GM12864 (cell line): ENCODE data around the gene NDUFAF3.

ENCODE experiments used
- DNase-seq: peaks from one replicate; pipeline ENCODE4 v3.0.0-alpha.2; 2011; ENCODE audit warnings: low read depth
- H3K4me3 ChIP-seq: 2 replicates; pipeline ENCODE4 v1.5.1; 2011; ENCODE audit warnings: mild to moderate bottlenecking, low read depth, low read length, control low read depth
- TF ChIP-seq, protein P1 (sequence below): IDR thresholded peaks from 2 replicates; pipeline ENCODE4 v1.5.1; 2011; ENCODE audit warnings: low read depth, mild to moderate bottlenecking, moderate library complexity, low read length, control low read depth, inconsistent platforms; ENCODE audit errors: missing control alignments

NDUFAF3 gene

DNA sequence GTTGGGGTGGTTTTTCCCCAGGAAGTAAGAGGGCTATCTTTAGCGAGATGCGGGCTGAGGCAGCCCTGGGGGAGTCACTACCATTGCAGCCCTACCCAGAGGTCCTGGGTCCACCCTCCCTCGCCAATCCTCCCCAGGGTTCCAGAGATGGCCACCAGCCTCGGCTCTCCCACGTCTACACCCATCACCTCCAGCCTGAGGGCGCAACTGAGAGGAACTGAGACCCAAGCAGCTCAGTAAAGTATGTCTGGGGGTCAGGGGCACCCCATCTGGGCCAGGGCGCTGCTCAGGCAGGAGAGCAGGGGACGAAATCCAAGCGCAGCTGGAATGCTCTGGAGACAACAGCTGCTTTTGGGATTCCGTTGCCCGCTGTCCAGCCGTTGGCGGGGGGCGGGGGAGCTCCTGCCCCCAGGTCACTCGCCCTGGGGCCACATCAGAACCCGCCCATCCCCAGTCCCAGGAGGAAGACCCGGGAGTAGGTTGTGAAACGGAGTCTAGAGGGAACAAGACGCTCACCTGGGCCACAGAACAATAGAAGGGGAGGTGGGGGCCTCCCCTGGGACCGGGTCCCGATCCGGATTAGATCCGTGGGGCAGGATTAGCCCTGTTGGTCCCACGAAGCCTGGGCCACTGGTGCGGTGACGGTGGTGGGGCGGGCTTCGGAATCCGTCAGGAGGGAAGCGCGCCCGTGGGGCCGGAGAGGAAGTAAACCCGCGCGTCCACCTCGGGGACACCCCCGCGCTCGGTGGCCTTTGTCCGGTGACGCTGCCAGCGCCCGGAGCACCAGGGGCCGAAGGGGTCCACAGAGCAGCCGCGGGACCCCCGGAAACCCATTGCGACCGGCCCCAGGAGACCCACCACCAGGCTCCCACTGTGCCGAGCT, 1.4 kb upstream of the NDUFAF3 start:
- peak overlapping the region; percentile 79 for H3K4me3 ChIP-seq
- TF ChIP-seq, protein P1, sequence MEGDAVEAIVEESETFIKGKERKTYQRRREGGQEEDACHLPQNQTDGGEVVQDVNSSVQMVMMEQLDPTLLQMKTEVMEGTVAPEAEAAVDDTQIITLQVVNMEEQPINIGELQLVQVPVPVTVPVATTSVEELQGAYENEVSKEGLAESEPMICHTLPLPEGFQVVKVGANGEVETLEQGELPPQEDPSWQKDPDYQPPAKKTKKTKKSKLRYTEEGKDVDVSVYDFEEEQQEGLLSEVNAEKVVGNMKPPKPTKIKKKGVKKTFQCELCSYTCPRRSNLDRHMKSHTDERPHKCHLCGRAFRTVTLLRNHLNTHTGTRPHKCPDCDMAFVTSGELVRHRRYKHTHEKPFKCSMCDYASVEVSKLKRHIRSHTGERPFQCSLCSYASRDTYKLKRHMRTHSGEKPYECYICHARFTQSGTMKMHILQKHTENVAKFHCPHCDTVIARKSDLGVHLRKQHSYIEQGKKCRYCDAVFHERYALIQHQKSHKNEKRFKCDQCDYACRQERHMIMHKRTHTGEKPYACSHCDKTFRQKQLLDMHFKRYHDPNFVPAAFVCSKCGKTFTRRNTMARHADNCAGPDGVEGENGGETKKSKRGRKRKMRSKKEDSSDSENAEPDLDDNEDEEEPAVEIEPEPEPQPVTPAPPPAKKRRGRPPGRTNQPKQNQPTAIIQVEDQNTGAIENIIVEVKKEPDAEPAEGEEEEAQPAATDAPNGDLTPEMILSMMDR: no peak
- DNase-seq: no peak

DNA sequence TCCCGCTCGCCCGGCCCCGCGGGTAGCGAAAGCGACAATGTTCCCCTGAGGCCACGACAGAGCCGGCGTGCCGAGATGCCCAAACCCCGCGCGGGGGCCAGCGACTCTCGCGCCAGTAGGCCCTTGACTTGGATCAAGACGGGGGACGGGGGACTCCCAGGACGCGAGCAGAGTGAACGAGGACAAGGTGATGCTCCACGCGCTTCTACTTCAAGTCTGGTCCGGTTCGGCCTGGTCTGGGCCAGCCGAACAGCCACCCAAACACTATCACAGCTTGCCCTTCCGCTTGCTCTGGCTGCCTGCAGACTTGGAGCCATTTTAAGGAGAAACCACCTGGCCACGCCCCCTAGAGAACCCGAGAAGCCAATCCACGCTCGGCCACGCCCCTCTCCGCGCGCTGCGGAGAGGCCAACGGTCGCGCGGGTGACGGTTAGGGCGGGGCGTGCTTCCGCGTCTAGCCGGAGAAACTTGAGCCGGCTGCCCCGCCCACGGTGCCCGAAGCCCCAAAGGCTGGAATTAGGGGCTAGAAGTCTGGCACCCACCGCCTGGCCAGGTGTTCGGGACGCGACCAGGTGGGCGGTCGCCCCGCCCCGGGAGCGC, 608 bp upstream of the NDUFAF3 start:
- peak overlapping the region; percentile 79 for H3K4me3 ChIP-seq
- peak; percentile 95 for DNase-seq
- TF ChIP-seq, protein P1: no peak

DNA sequence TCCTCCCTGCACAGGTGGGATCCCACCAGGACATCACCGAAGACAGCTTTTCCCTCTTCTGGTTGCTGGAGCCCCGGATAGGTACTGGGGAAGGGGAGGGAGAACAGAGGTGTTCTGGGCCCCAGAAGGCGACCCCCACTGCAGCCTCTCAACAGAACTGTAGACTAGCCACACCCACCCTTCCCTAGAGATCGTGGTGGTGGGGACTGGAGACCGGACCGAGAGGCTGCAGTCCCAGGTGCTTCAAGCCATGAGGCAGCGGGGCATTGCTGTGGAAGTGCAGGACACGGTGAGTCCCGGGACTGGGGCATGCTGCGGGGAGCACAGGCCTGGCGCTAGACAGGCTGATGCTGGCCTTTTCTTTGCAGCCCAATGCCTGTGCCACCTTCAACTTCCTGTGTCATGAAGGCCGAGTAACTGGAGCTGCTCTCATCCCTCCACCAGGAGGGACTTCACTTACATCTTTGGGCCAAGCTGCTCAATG, 809 bp downstream of the NDUFAF3 start:
- no peak for DNase-seq
- TF ChIP-seq, protein P1: no peak
- peak overlapping the region; percentile 79 for H3K4me3 ChIP-seq

DNA sequence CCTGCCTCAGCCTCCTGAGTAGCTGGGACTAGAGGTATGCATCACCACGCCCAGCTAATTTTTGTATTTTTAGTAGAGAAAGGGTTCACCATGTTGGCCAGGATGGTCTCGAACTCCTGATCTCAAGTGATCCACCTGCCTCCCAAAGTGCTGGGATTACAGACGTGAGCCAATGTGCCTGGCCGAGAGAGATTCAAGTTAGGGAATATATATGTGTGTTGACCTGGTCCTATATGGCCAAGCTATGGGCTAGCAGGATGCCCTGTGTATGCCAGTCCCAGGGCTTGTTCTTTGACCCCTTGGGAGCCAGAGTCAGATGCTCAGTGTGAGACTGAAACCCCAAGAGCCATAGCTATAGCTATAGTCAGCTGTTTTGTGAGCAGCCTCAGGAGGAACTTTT, 1.9 kb downstream of the NDUFAF3 start:
- DNase-seq: no peak
- H3K4me3 ChIP-seq: no peak overlapping the region

DNA sequence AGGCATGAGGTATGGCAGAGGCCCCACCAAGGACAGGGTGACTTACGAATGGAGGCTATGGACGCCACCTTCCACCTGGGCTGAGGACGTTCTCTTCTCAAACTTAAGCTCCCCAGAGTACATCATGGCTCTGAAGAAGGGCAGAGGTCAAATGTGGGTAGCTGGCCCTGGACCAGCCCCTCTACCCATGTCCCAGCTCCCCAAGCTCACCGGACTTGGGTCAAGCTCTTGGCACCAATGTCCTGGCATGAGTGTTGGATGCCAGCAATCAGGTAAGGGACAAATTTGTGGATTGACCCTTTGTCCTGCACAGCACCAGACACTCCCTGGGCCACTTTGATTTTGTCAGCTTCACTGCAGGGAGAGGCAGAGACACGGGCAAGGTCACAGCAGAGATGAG, 2.5 kb downstream of the NDUFAF3 start:
- DNase-seq: no peak
- TF ChIP-seq, protein P1: no peak
- no peak overlapping the region for H3K4me3 ChIP-seq

More for the DNA sequence above, 1.9 kb downstream of the NDUFAF3 start:
- TF ChIP-seq, protein P1: no peak

DNA sequence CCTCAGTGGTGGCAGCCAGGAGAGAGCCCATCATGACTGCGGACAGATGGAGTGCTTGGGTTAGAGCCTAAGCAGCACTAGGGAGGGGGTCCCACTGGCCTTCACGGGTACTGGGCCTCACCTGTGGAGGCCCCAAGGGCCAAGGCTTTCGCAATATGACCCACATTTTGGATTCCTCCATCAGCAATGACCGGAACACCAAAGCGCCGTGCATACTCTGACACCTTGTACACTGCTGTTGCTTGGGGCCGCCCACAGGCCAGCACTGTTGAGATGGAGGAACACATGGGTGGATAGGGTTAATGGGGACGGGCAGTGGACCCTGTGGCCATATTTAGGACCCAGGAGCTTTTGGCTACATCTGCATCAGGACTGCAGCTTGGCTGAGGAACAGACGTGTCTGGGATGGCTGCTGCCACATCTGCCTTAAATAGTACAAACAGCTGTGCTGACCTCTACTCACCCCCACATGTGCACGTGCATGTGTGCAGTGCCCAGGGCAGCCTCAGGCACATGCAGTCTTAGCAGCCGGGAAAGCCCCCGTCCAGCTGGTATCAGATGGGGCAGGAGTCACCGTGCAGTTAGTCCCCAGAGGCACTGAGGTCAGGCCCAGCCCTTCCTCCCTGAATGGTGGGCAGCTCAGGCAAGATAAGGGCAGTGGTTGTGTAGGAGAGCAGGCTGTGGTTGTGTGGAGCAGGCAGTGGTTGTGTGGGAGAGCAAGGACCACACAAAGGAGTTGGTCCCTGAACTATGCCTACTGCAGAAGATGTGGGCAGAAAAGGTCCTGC, 3.3 kb downstream of the NDUFAF3 start:
- H3K4me3 ChIP-seq: no peak overlapping the region
- no peak for DNase-seq
- TF ChIP-seq, protein P1: no peak
